Heart left ventricle (tissue), 13 donors: ENCODE data around the gene BID.

Source experiments
- POLR2A ChIP-seq, 2 donors: fragments of 450-650 bp; IDR thresholded peaks; one replicate each; pipeline ENCODE4 v1.6.1; 2017; ENCODE audit warnings: antibody characterized with exemption in 2 of 2, mild to moderate bottlenecking in 2 of 2, moderate library complexity in 2 of 2
- TF ChIP-seq, protein P1 (sequence below), 12 donors: fragments of 200-600 bp; sonication (generic) in 4 of 12; IDR thresholded peaks; one replicate each; pipeline versions ENCODE4 v1.5.0 to v1.8.0; 2018 to 2022; ENCODE audit warnings: antibody characterized with exemption in 12 of 12, mild to moderate bottlenecking in 5 of 12
- donor health status: ischemic (EF 13 %, LVEDD 7.1; RV severe dilation, severe dysfunction).
- donor health status: DM: no; HTN: yes; CAD: no.
- donor health status: DM: no; HTN: no; CAD: no.
- donor health status: ischemic (EF 25% LVEDD 6.9; RV normal size, moderate dysfunction).
- donor health status: ischemic (EF 25% LVEDD 5.7; RV mildly dilated, moderate dysfunction).
- donor health status: ischemic (EF 35%, LVEDD 5.7; RV mildly dilated, moderate dysfunction).
- donor health status: nonischemic (EF 11% LVEDD 7.7; RV severe dilation, severe dysfunction).
- donor health status: DM: yes; HTN: yes; CAD: no.
- donor health status: PGD.
- donor health status: ischemic (EF 29% LVEDD 5.4; RV normal size, mild dysfunction).
- donor health status: nonischemic (EF 23%, LVEDD 6.1; RV moderate dilation, normal function).

DNA sequence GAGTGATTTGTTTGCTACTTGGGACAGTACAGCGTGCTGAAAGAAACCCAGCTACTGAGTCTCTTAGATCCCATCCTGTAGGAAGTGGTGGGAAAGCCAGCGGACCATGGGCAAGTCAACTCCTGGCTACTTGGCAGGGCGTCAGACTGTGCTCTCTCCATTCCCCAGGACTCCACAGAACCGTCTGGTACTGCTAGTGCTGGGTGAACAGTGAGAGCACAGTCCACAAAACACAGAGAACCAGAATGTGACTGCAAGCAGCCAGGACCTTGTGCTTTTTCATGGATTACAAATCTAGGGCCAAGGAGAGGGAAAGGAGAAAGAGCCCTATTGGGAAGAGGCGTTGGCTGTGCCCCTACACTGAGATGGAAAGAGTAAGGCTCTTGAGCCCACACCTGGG, 10.2 kb downstream of the BID start:
- TF ChIP-seq, protein P1, sequence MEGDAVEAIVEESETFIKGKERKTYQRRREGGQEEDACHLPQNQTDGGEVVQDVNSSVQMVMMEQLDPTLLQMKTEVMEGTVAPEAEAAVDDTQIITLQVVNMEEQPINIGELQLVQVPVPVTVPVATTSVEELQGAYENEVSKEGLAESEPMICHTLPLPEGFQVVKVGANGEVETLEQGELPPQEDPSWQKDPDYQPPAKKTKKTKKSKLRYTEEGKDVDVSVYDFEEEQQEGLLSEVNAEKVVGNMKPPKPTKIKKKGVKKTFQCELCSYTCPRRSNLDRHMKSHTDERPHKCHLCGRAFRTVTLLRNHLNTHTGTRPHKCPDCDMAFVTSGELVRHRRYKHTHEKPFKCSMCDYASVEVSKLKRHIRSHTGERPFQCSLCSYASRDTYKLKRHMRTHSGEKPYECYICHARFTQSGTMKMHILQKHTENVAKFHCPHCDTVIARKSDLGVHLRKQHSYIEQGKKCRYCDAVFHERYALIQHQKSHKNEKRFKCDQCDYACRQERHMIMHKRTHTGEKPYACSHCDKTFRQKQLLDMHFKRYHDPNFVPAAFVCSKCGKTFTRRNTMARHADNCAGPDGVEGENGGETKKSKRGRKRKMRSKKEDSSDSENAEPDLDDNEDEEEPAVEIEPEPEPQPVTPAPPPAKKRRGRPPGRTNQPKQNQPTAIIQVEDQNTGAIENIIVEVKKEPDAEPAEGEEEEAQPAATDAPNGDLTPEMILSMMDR (IDR thresholded peaks at IDR 0.05), result no peak
- no peak for TF ChIP-seq POLR2A (IDR thresholded peaks at IDR 0.05)
